OCI-LY1 (cell line): ENCODE results near the gene SFI1.

Source experiments
- CTCF ChIP-seq: fragments of 200-600 bp; sonication (generic), shearing (Covaris generic); IDR thresholded peaks from 2 replicates; pipeline ENCODE4 v1.5.1; 2017; ENCODE audit warnings: mild to moderate bottlenecking, antibody characterized with exemption, low read length, moderate library complexity, mixed read lengths
- EZH2 ChIP-seq: fragments of 200-600 bp; sonication (generic), shearing (Covaris generic); IDR thresholded peaks from 2 replicates; pipeline ENCODE4 v1.8.0; 2017; ENCODE audit warnings: borderline replicate concordance, mixed run types, mild to moderate bottlenecking, antibody characterized with exemption, low read length, moderate library complexity, mixed read lengths

DNA sequence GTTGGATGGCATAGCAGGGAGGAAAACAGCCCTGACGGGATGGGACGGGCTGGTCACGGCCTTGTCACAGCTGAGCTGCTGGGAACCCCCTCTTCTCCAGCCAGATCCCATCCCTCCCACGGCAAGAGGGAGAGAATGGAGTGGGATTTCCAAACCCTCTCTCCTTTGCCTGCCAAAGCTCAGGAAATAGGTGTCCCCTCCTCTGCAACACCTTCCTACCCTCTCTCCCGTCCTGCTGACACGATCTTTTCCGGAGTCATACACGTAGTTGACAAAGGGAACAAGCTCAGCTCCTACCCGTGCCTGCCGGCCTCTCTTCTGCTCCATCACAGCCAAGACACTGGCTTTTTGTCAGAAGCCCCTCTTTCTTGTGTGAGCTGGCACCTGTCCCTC lies 117.6 kb downstream of the SFI1 start:
- TF ChIP-seq CTCF (no peak), EZH2 (no peak)
